ENCODE measurements around the gene N4BP3.
A peak's percentile ranks its signal among the peaks of the same experiment; 100 is the strongest.
"Not testable (repeated sequence)": the region's sequence is repeated elsewhere in the genome, so short reads cannot be mapped to it uniquely, and the experiment has no call there.

N4BP3 gene

GRCh38 chr5:178123094-178123965, 10.0 kb downstream of the N4BP3 start:
- no peak for DNase-seq (ENCODE audit: low spot score)

- DNase-seq (ENCODE audit: low spot score): no peak
Observed at GRCh38 chr5:178123966-178124925, 10.9 kb downstream of the N4BP3 start.

GRCh38 chr5:178125253-178125906, 12.0 kb downstream of the N4BP3 start:
- DNase-seq (ENCODE audit: low spot score): no peak

GRCh38 chr5:178126556-178126955, 13.2 kb downstream of the N4BP3 start:
- no peak for DNase-seq (ENCODE audit: low spot score)

GRCh38 chr5:178127300-178128009, 14.1 kb downstream of the N4BP3 start:
- not testable (repeated sequence) for DNase-seq (ENCODE audit: low spot score)

- DNase-seq (ENCODE audit: low spot score): no peak
Observed at GRCh38 chr5:178129296-178129695, 16.0 kb downstream of the N4BP3 start.

GRCh38 chr5:178130234-178130575, 16.9 kb downstream of the N4BP3 start:
- DNase-seq (ENCODE audit: low spot score): not testable (repeated sequence)

- peak; percentile 96 for DNase-seq (ENCODE audit: low spot score)
Observed at GRCh38 chr5:178130576-178131445, 17.5 kb downstream of the N4BP3 start, which contains the start of gene RMND5B. TSS of gene RMND5B (plus strand) at chr5:178131014. CDS start at chr5:178138120, 7,106 bp downstream.

- no peak for DNase-seq (ENCODE audit: low spot score)
Observed at GRCh38 chr5:178131446-178131996, 18.2 kb downstream of the N4BP3 start.

GRCh38 chr5:178136990-178137389, 23.7 kb downstream of the N4BP3 start:
- peak; percentile 11 for DNase-seq (ENCODE audit: low spot score)

GRCh38 chr5:178137991-178138390, 24.7 kb downstream of the N4BP3 start:
- DNase-seq (ENCODE audit: low spot score): peak; percentile 12

- DNase-seq (ENCODE audit: low spot score): no peak
Observed at GRCh38 chr5:178141550-178141949, 28.2 kb downstream of the N4BP3 start.

GRCh38 chr5:178142642-178143041, 29.3 kb downstream of the N4BP3 start:
- DNase-seq (ENCODE audit: low spot score): peak; percentile 14

- DNase-seq (ENCODE audit: low spot score): peak; percentile 5
Observed at GRCh38 chr5:178143246-178143645, 29.9 kb downstream of the N4BP3 start.

- DNase-seq (ENCODE audit: low spot score): no peak
Observed at GRCh38 chr5:178143901-178144300, 30.6 kb downstream of the N4BP3 start.

- DNase-seq (ENCODE audit: low spot score): peak; percentile 77
Observed at GRCh38 chr5:178145965-178146820, 32.9 kb downstream of the N4BP3 start.

GRCh38 chr5:178147406-178147805, 34.1 kb downstream of the N4BP3 start:
- no peak for DNase-seq (ENCODE audit: low spot score)

- no peak for DNase-seq (ENCODE audit: low spot score)
Observed at GRCh38 chr5:178149199-178149932, 36.0 kb downstream of the N4BP3 start.

Data from D341Med (cell line).